ENCODE results near the gene OR52H1. TPM values are rescaled to one million over a fixed set of nuclear protein-coding genes. Genes with fewer than 3 reads are reported as not detected.

The OR52H1 gene
- total and polyA plus RNA-seq, 2 of the 8 experiments (the other 6 are each of a cell fraction or from before 2014, with no cell fraction given), result 0.09 TPM; not detected in 1

DNA sequence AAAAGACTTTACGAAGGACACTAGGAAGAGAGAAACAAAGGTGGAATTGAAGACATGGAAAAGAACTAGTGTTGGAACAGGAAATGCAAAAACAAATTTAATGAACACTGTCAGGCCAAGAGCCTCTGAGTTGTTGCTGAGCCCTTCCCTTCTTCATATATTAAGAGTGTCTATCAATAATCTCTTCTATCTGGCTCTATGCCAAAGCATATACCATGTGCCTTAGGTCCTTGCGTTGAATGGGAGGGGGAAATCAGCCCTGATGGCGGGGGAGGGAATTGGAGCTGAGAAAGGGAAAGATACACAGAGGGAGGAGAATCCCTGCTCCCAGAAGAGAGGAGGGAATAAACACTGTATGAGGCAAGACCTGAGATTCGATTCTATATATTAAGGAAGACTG, 26.8 kb upstream of the OR52H1 start (continued):
- TF ChIP-seq CHD7 (IDR thresholded peaks at IDR 0.05; ENCODE audit: insufficient replicate concordance, low read length), result no peak
- no peak for TF ChIP-seq CEBPB (IDR thresholded peaks at IDR 0.05; ENCODE audit: low read depth, low read length)
- no peak for TF ChIP-seq BRCA1 (IDR thresholded peaks at IDR 0.05; ENCODE audit: low read depth, low read length)
- TF ChIP-seq JUN (IDR thresholded peaks at IDR 0.05; ENCODE audit: low read depth, low read length), result no peak
- no peak for TF ChIP-seq ASH2L (IDR thresholded peaks at IDR 0.05; ENCODE audit: low read length)
- TF ChIP-seq KDM1A (IDR thresholded peaks at IDR 0.05; ENCODE audit: borderline replicate concordance, low read length), result no peak
- no peak for TF ChIP-seq HDAC6 (IDR thresholded peaks at IDR 0.05; ENCODE audit: low read depth, low read length)
- TF ChIP-seq CHD2 (IDR thresholded peaks at IDR 0.05; ENCODE audit: low read length), result no peak
- TF ChIP-seq TAF7 (optimal IDR thresholded peaks at IDR 0.05; ENCODE audit: borderline replicate concordance, low read depth, low read length), result no peak
- TF ChIP-seq EGR1 (IDR thresholded peaks at IDR 0.05; ENCODE audit: borderline replicate concordance, low read depth, low read length), result no peak
- no peak for TF ChIP-seq ZNF274 (IDR thresholded peaks at IDR 0.05; ENCODE audit: borderline replicate concordance, extremely low read depth, low read length)
- TF ChIP-seq CBX8 (IDR thresholded peaks at IDR 0.05; ENCODE audit: borderline replicate concordance, low read depth, low read length), result no peak

Data from H1 (cell line).